ENCODE measurements around the gene REXO5.

- TF ChIP-seq CTCF (IDR thresholded peaks at IDR 0.05): no peak
- no peak for TF ChIP-seq POLR2A (IDR thresholded peaks at IDR 0.05)
These were observed 37.7 kb downstream of the REXO5 start for GRCh38 chr16:20844054-20844453.

All from body of pancreas (tissue), 4 donors.